Mucosa of stomach (tissue), 1 donor: ENCODE data around the gene NDUFC2.
"Not testable (repeated sequence)": the region's sequence is repeated elsewhere in the genome, so short reads cannot be mapped to it uniquely, and the experiment has no call there.

ENCODE experiments used
- H3K27me3 ChIP-seq: one replicate; pipeline ENCODE4 v1.7.0; 2013; ENCODE audit warnings: mild to moderate bottlenecking, low read length; ENCODE audit not compliant: control insufficient read depth, insufficient read depth
- H3K36me3 ChIP-seq: one replicate; pipeline ENCODE4 v1.7.0; 2013; ENCODE audit warnings: low read length; ENCODE audit not compliant: control insufficient read depth, insufficient read depth
- H3K4me1 ChIP-seq: one replicate; pipeline ENCODE4 v1.7.0; 2013; ENCODE audit warnings: mild to moderate bottlenecking, low read length; ENCODE audit not compliant: control insufficient read depth, insufficient read depth
- H3K4me3 ChIP-seq: one replicate; pipeline ENCODE4 v1.7.0; 2013; ENCODE audit warnings: low read length
- H3K9ac ChIP-seq: one replicate; pipeline ENCODE4 v1.7.0; 2013; ENCODE audit warnings: mild to moderate bottlenecking, low read length, moderate library complexity
- H3K9me3 ChIP-seq: one replicate; pipeline ENCODE4 v1.7.0; 2013; ENCODE audit warnings: mild to moderate bottlenecking, low read length, moderate library complexity; ENCODE audit not compliant: control insufficient read depth
- donor health status: Pancreatic carcinoma.

NDUFC2 gene

GRCh38 chr11:78033040-78033439 lies 46.6 kb downstream of the NDUFC2 start:
- no peak overlapping the region for H3K4me3 ChIP-seq
- H3K4me1 ChIP-seq = peaks cover 42% of the 10 kb centered on the region
- H3K27me3 ChIP-seq = no peaks in the 10 kb centered on the region
- H3K36me3 ChIP-seq = no peaks in the 10 kb centered on the region
- no peaks in the 10 kb centered on the region for H3K9me3 ChIP-seq
- H3K9ac ChIP-seq = no peak overlapping the region

- Histone ChIP-seq H3K36me3 (no peaks in the 10 kb centered on the region), H3K9ac (no peak overlapping the region), H3K27me3 (no peaks in the 10 kb centered on the region), H3K4me3 (no peak overlapping the region), H3K9me3 (no peaks in the 10 kb centered on the region), H3K4me1 (peaks cover 33% of the 10 kb centered on the region)
These were observed 47.6 kb downstream of the NDUFC2 start for GRCh38 chr11:78032090-78032489.

GRCh38 chr11:78031629-78032028 lies 48.0 kb downstream of the NDUFC2 start:
- no peaks in the 10 kb centered on the region for H3K27me3 ChIP-seq
- H3K9ac ChIP-seq = no peak overlapping the region
- H3K4me1 ChIP-seq = peaks cover 28% of the 10 kb centered on the region
- no peaks in the 10 kb centered on the region for H3K36me3 ChIP-seq
- no peak overlapping the region for H3K4me3 ChIP-seq
- H3K9me3 ChIP-seq = no peaks in the 10 kb centered on the region

GRCh38 chr11:78030429-78031325 lies 49.0 kb downstream of the NDUFC2 start:
- no peak overlapping the region for H3K4me3 ChIP-seq
- H3K27me3 ChIP-seq = no peaks in the 10 kb centered on the region
- peaks cover 22% of the 10 kb centered on the region for H3K4me1 ChIP-seq
- no peak overlapping the region for H3K9ac ChIP-seq
- no peaks in the 10 kb centered on the region for H3K9me3 ChIP-seq
- no peaks in the 10 kb centered on the region for H3K36me3 ChIP-seq

- H3K9me3 ChIP-seq, H3K27me3 ChIP-seq, H3K9ac ChIP-seq, H3K36me3 ChIP-seq, H3K4me3 ChIP-seq: not testable (repeated sequence)
- peaks cover 26% of the 10 kb centered on the region for H3K4me1 ChIP-seq
These were observed 51.2 kb downstream of the NDUFC2 start for GRCh38 chr11:78028423-78028822.

- H3K4me3 ChIP-seq = no peak overlapping the region
- peaks cover 29% of the 10 kb centered on the region for H3K4me1 ChIP-seq
- no peaks in the 10 kb centered on the region for H3K27me3 ChIP-seq
- H3K9ac ChIP-seq = no peak overlapping the region
- no peaks in the 10 kb centered on the region for H3K9me3 ChIP-seq
- no peaks in the 10 kb centered on the region for H3K36me3 ChIP-seq
These were observed 51.9 kb downstream of the NDUFC2 start for GRCh38 chr11:78027759-78028158.

GRCh38 chr11:78025378-78025777 lies 54.3 kb downstream of the NDUFC2 start:
- H3K9ac ChIP-seq = no peak overlapping the region
- H3K9me3 ChIP-seq = no peaks in the 10 kb centered on the region
- H3K36me3 ChIP-seq = no peaks in the 10 kb centered on the region
- no peaks in the 10 kb centered on the region for H3K27me3 ChIP-seq
- peaks cover 18% of the 10 kb centered on the region for H3K4me1 ChIP-seq
- no peak overlapping the region for H3K4me3 ChIP-seq

- H3K9ac ChIP-seq = peak overlapping the region; percentile 86
- no peaks in the 10 kb centered on the region for H3K36me3 ChIP-seq
- H3K4me3 ChIP-seq = peak overlapping the region; percentile 48
These were observed 56.2 kb downstream of the NDUFC2 start for GRCh38 chr11:78023426-78023825.

GRCh38 chr11:78022397-78023396 lies 57.0 kb downstream of the NDUFC2 start, which contains the start of gene KCTD14:
Gene KCTD14 (minus strand): TSS chr11:78023276. CDS start chr11:78023249, 27 bp downstream.
- Histone ChIP-seq H3K9ac (peak within 1 kb of the TSS; percentile 86), H3K4me3 (peak within 1 kb of the TSS; percentile 48), H3K36me3 (no peaks in the 10 kb centered on the region), H3K27me3 (no peaks in the 10 kb centered on the region), H3K4me1 (peaks cover 21% of the 10 kb centered on the region), H3K9me3 (no peaks in the 10 kb centered on the region)

More at GRCh38 chr11:78023426-78023825, 56.2 kb downstream of the NDUFC2 start:
- H3K9me3 ChIP-seq = no peaks in the 10 kb centered on the region
- H3K27me3 ChIP-seq = no peaks in the 10 kb centered on the region
- H3K4me1 ChIP-seq = peaks cover 21% of the 10 kb centered on the region

GRCh38 chr11:78021611-78022010 lies 58.1 kb downstream of the NDUFC2 start:
- peaks cover 21% of the 10 kb centered on the region for H3K4me1 ChIP-seq
- peak overlapping the region; percentile 86 for H3K9ac ChIP-seq
- H3K27me3 ChIP-seq = no peaks in the 10 kb centered on the region
- H3K36me3 ChIP-seq = no peaks in the 10 kb centered on the region
- peak overlapping the region; percentile 48 for H3K4me3 ChIP-seq
- H3K9me3 ChIP-seq = no peaks in the 10 kb centered on the region

- Histone ChIP-seq H3K36me3 (no peaks in the 10 kb centered on the region), H3K9ac (no peak overlapping the region), H3K27me3 (no peaks in the 10 kb centered on the region), H3K9me3 (no peaks in the 10 kb centered on the region), H3K4me1 (peaks cover 21% of the 10 kb centered on the region), H3K4me3 (no peak overlapping the region)
These were observed 59.4 kb downstream of the NDUFC2 start for GRCh38 chr11:78020246-78020645.

- Histone ChIP-seq H3K9me3 (no peaks in the 10 kb centered on the region), H3K4me1 (peaks cover 21% of the 10 kb centered on the region), H3K9ac (no peak overlapping the region), H3K27me3 (no peaks in the 10 kb centered on the region), H3K4me3 (no peak overlapping the region), H3K36me3 (no peaks in the 10 kb centered on the region)
These were observed 59.9 kb downstream of the NDUFC2 start for GRCh38 chr11:78019808-78020207.
